K562 treated with DMSO at 1 percent for 48 hours (cell line): ENCODE data around the gene EDN2. TPM values are rescaled to one million over a fixed set of nuclear protein-coding genes. Genes with fewer than 3 reads are reported as not detected.

Experiments used
- total RNA-seq: library from RNA; unstranded; fragments of 300-600 nt; gene quantifications from 2 replicates; pipeline ENCODE4 v1.2.3, GENCODE V29; 2022; ENCODE audit warnings: low replicate concordance; ENCODE audit errors: extremely low read depth

EDN2 gene
- not detected in 2 replicates for total RNA-seq

DNA sequence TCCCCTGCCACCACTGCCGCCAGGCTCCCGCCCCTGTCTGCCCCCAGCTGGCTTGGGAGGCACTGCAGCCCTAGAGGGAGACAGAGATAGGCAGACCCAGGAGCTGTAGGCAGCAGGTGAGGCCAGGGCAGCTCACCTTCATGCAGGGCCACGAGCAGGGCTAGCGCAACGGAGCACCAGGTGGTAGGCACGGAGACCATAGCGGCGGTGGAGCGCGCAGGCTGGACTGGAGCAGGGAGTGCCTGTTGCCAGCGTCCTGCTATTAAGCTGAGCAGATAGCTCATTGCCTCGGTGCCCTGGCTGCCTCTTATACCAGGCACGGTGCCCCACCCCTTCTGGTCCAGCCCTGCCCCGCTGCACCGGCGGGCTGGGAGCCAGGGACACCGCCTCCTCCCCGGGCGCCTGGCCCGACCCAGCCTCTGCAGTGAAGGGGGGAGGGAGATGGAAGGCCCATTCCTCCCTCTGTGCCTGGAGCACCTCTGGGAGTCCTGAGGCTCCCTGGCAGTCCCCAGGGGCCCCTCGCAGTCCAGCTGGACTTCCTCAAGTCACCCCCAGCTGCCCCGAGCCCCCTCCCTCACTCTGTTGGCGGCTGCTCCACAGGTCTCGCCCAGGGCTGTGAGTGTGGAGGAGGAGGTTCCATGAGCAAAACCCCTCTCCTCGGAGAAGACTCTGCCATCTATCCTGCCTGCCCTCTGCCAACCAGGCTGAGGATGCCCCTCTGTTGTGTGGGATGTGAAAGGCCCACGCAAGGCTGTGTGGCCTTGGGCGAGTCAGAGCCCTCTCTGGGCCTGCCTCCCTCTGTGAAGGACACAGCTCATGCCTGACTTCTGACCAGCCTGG is at the start of gene EDN2:
Gene EDN2 (minus strand): TSS at position 282 of the 840 bp plus-strand sequence. CDS start 82 bp downstream, at position 200.

Other genes with a start within 250 kb of the EDN2 start
- gene SCMH1, start 242.4 kb downstream of the EDN2 start, total RNA-seq, result not detected in 2 replicates
- gene FOXO6, start 123.2 kb downstream of the EDN2 start, total RNA-seq, result not detected in 2 replicates